ENCODE measurements around the gene CEP95.
"Not testable (repeated sequence)": the region's sequence is repeated elsewhere in the genome, so short reads cannot be mapped to it uniquely, and the experiment has no call there.

CEP95 gene

GRCh38 chr17:64506576-64507412 is at the start of gene CEP95:
CEP95 (plus strand) TSS chr17:64506977; CDS start chr17:64507098, 121 bp downstream.
- DNase-seq: peak; percentile 96

DNA sequence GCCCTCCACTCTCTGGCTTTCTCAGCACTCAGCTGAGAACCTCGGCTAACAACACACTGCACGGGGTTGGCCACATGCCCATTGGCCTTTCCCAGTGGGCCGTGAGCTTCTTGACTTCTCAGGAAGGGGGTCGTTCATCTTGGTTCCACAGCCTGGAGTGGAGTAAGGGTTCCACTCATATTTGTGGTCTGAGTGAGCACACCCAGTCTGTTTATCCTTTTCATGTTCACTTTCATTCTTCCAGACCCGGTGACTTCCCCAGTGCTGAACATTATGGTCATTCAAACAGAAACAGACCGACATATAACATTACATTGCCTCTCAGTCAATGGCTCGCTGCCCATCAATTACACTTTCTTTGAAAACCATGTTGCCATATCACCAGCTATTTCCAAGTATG is 49.6 kb upstream of the CEP95 start:
- DNase-seq: no peak

DNA sequence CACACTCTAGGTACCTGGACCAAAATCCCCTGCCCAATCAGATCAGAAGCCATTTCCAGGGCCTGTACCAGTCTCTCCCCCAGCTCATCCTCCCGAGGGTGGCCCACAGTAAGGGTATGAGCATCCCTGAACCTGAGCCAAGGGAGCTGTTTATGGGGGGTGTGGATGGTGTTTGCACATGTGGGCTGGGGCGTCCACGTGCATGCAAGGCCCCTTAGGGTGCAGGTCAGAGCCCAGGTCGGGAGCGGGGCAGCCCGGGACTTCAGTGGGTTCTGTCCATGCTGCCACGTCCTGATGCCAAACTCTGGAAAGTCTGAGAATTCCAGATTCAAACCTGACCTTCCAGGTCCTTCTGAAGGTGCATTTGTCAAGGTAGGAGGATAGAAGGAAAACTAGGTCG is 48.0 kb upstream of the CEP95 start:
- no peak for DNase-seq

DNA sequence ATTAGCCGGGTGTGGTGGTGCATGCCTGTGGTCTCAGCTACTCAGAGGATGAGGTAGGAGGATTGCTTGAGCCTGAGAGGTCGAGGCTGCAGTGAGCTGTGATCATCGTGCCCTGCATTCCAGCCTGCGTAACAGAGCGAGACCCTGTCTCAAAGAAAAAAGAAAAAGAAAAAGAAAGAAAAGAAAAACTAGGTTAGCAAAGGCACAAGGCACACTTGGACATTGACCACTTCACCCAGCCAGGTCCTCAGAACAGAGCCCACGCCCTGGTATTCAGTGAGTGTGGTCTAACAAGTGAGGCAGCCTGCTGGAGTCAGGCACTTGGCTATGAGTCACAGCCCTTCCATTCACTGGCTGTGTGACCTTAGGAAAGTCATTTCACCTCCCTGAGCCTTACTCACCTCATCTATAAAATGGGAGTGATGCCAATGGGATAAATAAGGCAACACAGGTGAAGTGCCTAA is 47.5 kb upstream of the CEP95 start:
- peak; percentile 6 for DNase-seq

GRCh38 chr17:64459818-64460217 is 47.0 kb upstream of the CEP95 start:
- DNase-seq: not testable (repeated sequence)

DNA sequence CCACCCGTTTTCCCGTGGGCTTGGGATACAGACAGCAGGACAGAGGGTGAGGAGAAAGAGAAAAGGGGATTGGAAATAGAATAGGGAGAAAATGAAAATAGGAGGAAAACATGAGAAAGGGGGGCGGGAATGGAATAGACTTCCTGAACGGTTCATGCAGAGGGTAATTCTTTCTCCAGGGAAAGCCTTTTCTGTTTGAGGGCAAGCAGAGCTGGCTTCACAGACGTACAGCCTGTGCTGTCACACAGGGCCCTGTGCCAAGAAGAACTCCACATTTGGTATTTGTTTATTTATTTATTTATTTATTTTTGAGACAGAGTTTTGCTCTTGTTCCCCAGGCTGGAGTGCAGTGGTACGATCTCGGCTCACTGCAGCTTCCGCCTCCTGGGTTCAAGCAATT is 45.8 kb upstream of the CEP95 start:
- no peak for DNase-seq

GRCh38 chr17:64461788-64462187 is 45.0 kb upstream of the CEP95 start:
- no peak for DNase-seq

DNA sequence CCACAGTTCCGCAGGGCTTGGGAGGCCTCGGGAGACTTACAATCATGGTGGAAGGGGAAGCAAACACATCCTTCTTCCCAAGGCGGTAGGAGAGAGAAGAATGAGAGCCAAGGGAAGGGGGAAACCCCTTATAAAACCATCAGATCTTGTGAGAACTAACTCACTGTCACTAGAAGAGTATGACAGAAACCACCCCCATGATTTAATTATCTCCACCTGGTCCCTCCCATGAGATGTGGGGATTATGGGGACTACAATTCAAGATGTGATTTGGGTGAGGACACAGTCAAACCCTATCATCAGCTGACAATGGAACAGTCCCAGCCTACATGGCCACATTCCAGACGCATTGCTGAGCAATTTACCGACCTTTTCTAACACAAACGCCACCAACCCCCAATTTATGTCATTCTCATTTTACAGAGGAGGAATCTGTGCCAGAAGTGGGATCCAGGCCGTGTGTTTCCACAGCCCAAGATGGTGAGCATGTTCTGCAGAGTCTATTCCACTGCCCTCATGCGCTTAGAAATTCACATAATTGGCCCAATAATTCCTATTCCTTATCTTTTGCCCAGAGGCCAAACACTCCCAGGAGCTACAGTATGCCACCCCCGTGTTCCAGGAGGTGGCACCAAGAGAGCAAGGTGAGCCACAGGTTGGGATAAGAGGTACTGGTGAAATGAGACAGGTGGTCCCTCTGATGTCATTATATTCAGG is 40.6 kb upstream of the CEP95 start:
- no peak for DNase-seq

GRCh38 chr17:64466834-64467233 is 39.9 kb upstream of the CEP95 start:
- not testable (repeated sequence) for DNase-seq

DNA sequence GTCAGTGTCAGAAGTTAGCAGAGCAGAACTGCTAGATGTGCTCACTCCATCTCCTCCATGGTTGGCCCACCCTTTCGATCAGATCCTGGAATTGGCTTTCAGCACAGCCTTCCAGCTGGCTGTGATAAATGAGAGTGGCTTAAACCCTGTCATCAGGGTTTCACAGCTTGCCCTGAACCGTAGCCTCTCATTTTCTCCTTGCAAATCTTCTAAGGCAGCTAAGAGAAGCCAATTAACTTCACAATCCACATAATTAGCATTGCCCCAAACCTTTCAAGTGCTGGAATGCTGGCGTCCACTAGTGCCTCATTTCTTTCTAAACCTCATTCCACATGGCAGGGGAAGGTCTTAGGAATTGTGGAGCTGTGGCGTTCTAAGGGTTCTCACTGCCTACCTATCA is 36.2 kb upstream of the CEP95 start:
- DNase-seq: no peak

DNA sequence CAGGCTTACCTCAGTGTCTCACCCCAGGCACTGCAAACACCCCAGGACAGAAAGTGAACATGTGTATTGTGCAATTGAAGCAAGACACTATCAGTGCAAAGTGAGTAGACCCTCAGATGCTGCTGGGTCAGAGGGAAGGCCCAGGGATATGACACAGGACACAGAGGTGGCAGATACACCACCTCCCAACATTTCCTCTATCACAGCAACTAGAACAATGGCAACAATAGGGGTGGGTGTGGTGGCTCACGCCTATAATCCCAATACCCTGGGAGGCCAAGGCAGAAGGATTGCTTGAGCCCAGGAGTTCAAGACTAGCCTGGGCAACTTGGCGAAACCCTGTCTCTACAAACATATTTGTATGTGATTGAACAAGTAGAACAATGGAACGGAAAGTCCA is 35.3 kb upstream of the CEP95 start:
- no peak for DNase-seq

DNA sequence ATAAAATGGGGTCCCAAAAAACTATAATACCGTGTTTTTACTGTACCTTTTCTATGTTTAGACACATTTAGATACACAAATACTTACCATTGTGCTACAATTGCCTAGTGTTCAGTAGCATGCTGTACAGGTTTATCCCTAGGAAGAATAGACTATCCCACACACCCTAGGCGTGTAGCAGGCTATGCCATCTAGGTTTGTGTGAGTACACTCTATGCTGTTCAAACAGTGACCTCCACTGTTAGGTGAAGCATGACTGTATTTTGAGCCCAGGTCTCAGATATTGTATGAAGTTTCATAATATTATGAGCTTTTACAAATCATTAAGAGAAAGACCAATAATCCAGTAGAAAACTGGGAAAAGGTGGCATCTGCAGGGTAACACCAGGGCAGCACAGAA is 34.2 kb upstream of the CEP95 start:
- DNase-seq: no peak

DNA sequence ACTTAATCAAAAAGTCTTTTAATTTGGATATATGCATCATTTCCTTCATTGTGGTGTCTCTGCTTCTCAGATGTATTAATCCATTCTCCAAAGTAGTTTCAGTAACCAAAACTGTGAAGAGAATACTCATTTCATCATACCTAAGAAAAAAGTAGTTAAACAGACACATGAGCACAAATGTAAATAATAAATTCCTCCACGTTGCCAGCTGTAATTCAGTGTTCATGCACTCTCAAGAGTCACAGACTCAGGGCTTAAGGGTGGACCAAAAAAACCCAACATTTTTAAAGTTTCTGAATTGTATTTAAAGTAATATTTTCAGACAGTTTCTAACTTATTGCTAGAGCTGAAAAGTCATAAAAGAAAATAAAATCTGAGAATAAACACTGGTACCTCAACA is 28.9 kb upstream of the CEP95 start:
- DNase-seq: no peak

DNA sequence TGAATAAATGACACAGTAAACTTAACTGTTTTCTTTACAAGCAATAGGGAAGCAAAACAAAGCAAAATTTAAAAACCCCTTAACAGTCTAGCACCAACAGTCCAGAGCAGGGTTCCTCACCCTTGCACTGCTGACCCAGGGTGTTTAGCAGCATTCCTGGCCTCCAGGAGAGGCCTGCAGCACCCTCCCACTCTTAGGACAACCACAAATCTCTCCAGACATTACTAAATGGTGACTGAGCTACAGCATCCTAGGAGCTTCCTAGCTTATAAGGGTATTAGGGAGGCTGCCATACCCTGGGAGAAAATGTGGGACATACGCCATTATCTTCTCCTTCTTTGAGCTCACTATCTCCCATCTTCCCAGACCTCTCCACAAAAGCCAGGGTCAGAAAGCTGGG is 25.8 kb upstream of the CEP95 start:
- DNase-seq: no peak

DNA sequence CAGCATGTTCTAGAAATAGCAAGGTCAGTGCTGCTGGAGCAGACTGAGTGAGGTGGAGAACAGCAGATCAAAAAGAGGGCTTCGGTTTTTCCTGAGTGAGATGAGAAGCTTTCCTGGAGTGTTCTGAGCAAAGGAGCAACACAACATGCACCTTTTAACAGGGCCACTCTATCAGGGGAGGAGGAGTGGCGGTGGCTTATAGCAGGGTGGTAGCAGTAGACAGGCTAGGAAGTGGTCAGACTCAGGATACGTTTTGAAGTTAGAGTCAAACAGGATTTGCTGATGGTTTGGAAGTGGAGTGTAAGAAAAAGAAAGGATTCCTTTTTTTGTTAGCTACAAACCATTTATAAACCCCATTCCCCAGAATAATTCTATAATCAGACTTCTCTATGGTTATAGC is 22.4 kb upstream of the CEP95 start:
- DNase-seq: no peak

- DNase-seq: no peak
These were observed 18.5 kb upstream of the CEP95 start for GRCh38 chr17:64488301-64488700.

DNA sequence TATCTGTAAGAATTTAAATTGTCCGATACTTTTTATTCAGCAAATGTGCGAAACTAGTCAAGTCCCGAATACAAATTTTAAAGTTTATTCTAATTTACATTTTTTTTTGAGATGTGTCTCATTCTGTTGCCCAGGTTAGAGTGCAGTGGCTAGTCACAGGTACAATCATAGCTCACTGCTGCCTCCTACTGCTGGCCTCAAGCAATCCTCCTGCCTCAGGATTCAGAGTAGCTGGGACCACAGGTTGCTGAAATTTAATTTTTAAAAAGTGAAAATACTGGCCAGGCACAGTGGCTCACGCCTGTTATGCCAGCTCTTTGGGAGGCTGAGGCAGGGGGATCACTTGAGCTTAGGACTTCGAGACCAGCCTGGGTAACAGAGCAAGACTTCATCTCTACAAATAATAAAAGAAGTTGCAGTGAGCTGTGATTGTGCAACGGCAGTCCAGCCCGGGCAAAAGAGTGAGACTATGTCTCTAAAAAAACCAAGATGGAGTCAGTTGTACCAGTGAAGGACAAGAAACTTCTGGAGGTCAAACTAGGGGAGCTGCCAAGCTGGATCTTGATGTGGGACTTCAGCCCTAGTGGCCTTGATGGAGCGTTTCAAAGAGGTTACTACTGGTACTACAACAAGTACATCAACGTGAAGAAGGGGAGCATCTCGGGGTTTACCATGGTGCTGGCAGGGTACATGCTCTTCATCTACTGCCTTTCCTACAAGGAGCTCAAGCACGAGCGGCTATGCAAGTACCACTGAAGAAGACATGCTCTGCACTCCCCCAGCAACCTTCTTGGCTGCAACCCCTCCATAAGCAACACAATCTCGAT is 15.5 kb upstream of the CEP95 start:
- DNase-seq: peak; percentile 66

- no peak for DNase-seq
These were observed 14.8 kb upstream of the CEP95 start for GRCh38 chr17:64491994-64492393.

- DNase-seq: peak; percentile 53
These were observed 14.2 kb upstream of the CEP95 start for GRCh38 chr17:64492481-64493109.

- no peak for DNase-seq
These were observed 12.7 kb upstream of the CEP95 start for GRCh38 chr17:64494121-64494520.

DNA sequence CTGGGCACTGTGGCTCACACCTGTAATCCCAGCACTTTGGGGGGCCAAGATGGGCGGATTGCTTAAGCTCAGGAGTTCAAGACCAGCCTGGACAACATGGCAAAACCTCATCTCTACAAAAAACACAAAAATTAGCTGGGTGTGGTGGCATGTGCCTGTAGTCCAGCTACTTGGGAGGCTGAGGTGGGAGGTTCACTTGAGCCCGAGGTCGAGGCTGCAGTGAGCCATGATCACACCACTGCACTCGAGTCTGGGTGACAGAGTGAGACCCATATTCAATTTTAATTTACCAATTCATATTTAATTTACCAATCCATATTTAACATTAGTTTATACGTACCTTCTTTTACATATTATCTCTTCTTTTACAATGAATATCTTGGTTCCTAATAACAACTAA is 11.5 kb upstream of the CEP95 start:
- DNase-seq: not testable (repeated sequence)

- DNase-seq: no peak
These were observed 10.4 kb upstream of the CEP95 start for GRCh38 chr17:64496348-64496785.
